Measurements from ENCODE around the gene SLC23A1.

DNA sequence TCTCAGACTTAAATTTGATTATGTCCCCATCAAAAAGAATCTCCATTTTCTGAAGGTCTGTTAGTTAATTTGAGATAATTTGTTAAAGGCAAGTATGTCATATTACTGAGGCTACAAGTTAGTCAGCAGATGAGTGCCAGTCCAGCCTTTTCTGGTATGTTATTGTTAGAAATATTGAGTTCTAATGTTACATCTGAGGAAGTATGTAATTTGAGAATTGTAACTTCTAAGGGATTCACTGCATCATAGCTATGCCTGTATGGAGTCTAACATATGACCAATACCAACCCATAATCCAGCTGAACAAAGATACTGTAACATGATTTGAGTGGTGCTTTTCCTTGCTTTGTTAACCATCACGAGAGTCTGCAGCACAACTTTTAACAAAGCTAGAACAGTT is 13.9 kb downstream of the SLC23A1 start:
- TF ChIP-seq, protein P1, sequence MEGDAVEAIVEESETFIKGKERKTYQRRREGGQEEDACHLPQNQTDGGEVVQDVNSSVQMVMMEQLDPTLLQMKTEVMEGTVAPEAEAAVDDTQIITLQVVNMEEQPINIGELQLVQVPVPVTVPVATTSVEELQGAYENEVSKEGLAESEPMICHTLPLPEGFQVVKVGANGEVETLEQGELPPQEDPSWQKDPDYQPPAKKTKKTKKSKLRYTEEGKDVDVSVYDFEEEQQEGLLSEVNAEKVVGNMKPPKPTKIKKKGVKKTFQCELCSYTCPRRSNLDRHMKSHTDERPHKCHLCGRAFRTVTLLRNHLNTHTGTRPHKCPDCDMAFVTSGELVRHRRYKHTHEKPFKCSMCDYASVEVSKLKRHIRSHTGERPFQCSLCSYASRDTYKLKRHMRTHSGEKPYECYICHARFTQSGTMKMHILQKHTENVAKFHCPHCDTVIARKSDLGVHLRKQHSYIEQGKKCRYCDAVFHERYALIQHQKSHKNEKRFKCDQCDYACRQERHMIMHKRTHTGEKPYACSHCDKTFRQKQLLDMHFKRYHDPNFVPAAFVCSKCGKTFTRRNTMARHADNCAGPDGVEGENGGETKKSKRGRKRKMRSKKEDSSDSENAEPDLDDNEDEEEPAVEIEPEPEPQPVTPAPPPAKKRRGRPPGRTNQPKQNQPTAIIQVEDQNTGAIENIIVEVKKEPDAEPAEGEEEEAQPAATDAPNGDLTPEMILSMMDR (IDR thresholded peaks at IDR 0.05) = no peak
- TF ChIP-seq POLR2A (IDR thresholded peaks at IDR 0.05; ENCODE audit: low read depth) = no peak
- TF ChIP-seq EP300 (IDR thresholded peaks at IDR 0.05) = no peak

Measured in esophagus muscularis mucosa (tissue), 4 donors.